Esophagus muscularis mucosa (tissue), 4 donors: Measurements from ENCODE around the gene TAGLN. TPM values are rescaled to one million over a fixed set of nuclear protein-coding genes. Genes with fewer than 3 reads are reported as not detected.
A peak's percentile ranks its signal among the peaks of the same experiment; 100 is the strongest.

ENCODE experiments used
- DNase-seq: peaks from one replicate; pipeline ENCODE4 v3.0.0-alpha.2; 2017; ENCODE audit errors: extremely low spot score
- H3K27ac ChIP-seq, 4 donors: fragments of 200-600 bp; sonication (generic); replicated peaks in 1 of 4; 1 replicate in 3 of 4; 2 replicates in 1 of 4; pipeline ENCODE4 v1.5.1; 2016 to 2019; ENCODE audit warnings: mild to moderate bottlenecking in 1 of 4
- H3K27me3 ChIP-seq, 4 donors: fragments of 200-600 bp; sonication (generic); one replicate each; pipeline versions ENCODE4 v1.5.1 to v1.6.0; 2016 to 2019
- H3K36me3 ChIP-seq, 4 donors: fragments of 200-600 bp; sonication (generic); one replicate each; pipeline ENCODE4 v1.5.1; 2016 to 2019
- H3K4me1 ChIP-seq, 4 donors: fragments of 200-600 bp; sonication (generic); one replicate each; pipeline ENCODE4 v1.5.1; 2016 to 2019
- H3K4me3 ChIP-seq, 4 donors: fragments of 200-600 bp; sonication (generic); 1 replicate in 2 of 4; 2 replicates in 2 of 4; pipeline ENCODE4 v1.5.1; 2016 to 2019; ENCODE audit warnings: mild to moderate bottlenecking in 4 of 4, moderate library complexity in 1 of 4
- H3K9me3 ChIP-seq, 4 donors: fragments of 200-600 bp; sonication (generic); 1 replicate in 3 of 4; 2 replicates in 1 of 4; pipeline ENCODE4 v1.5.1; 2016 to 2019
- CTCF ChIP-seq, 3 experiments: fragments of 200-600 bp in 2 of 3; fragments of 450-650 bp in 1 of 3; sonication (generic) in 2 of 3; IDR thresholded peaks; one replicate each; pipeline ENCODE4 v1.5.1; 2017 to 2019; ENCODE audit warnings: antibody characterized with exemption in 3 of 3, mild to moderate bottlenecking in 2 of 3, moderate library complexity in 1 of 3
- EP300 ChIP-seq: sonication (generic); formaldehyde crosslinking; IDR thresholded peaks from one replicate; pipeline ENCODE4 v1.6.1; 2017; ENCODE audit warnings: antibody characterized with exemption
- POLR2A ChIP-seq: fragments of 450-650 bp; IDR thresholded peaks from one replicate; pipeline ENCODE4 v1.6.1; 2017; ENCODE audit warnings: antibody characterized with exemption, moderate library complexity, mild to moderate bottlenecking, low read depth
- POLR2AphosphoS5 ChIP-seq, 2 donors: sonication (generic); formaldehyde crosslinking; IDR thresholded peaks; one replicate each; pipeline ENCODE4 v1.6.1; 2017; ENCODE audit warnings: antibody characterized with exemption in 2 of 2
- WGBS: methylation state at CpG from one replicate; pipeline ENCODE4 v1.1.5; 2018; 5-methylcytosine and 5-hydroxymethylcytosine counted together
- intact Hi-C: fragments of 100-400 bp; cut with DNase I; formaldehyde crosslinking; loops from one replicate; pipeline ENCODE4 v1.15.1; 2023
- total RNA-seq, 4 donors: library from RNA; depleted of rRNA; stranded (reverse); fragments of >200 nt; gene quantifications; one replicate each; pipeline versions ENCODE4 v1.1.0 to v1.2.1, GENCODE V29; 2016

Gene TAGLN
- total RNA-seq, 4 donors from 2014 or later, result 12,513 to 19,293 (median 14,679) TPM

GRCh38 chr11:117160826-117161225, 38.3 kb upstream of the TAGLN start:
- Histone ChIP-seq H3K27ac (no peak overlapping the region), H3K4me1 (peaks cover 3 to 41% (median 35%) of the 10 kb centered on the region in 4 donors), H3K4me3 (no peak overlapping the region), H3K9me3 (no peaks in the 10 kb centered on the region), H3K27me3 (no peaks in the 10 kb centered on the region), H3K36me3 (peaks cover 50 to 75% (median 57%) of the 10 kb centered on the region in 4 donors)
- no peak for DNase-seq
- TF ChIP-seq EP300 (no peak), POLR2A (no peak), POLR2AphosphoS5 (IDR thresholded peaks at IDR 0.05) (no peak), CTCF (IDR thresholded peaks at IDR 0.05) (no peak)
- 86% methylated on average over 2 of the region's 2 CpGs for WGBS
- intact Hi-C loops, result no loop called here

GRCh38 chr11:117166491-117166890, 32.7 kb upstream of the TAGLN start:
- Histone ChIP-seq H3K27ac (no peak overlapping the region), H3K27me3 (no peaks in the 10 kb centered on the region), H3K4me1 (peaks cover 3 to 26% (median 13%) of the 10 kb centered on the region in 4 donors), H3K36me3 (peaks cover 60 to 95% (median 84%) of the 10 kb centered on the region in 4 donors), H3K4me3 (no peak overlapping the region), H3K9me3 (no peaks in the 10 kb centered on the region)
- intact Hi-C loops, result no loop called here
- DNase-seq, result no peak
- 60% methylated on average over 1 of the region's 1 CpG for WGBS
- TF ChIP-seq POLR2AphosphoS5 (IDR thresholded peaks at IDR 0.05), result no peak
- TF ChIP-seq CTCF (IDR thresholded peaks at IDR 0.05), result no peak
- no peak for TF ChIP-seq EP300
- TF ChIP-seq POLR2A, result no peak

- peaks cover 32 to 68% (median 54%) of the 10 kb centered on the region in 4 donors for H3K36me3 ChIP-seq
- 85% methylated on average over 2 of the region's 2 CpGs for WGBS
- TF ChIP-seq POLR2A (no peak), EP300 (no peak), CTCF (IDR thresholded peaks at IDR 0.05) (no peak), POLR2AphosphoS5 (IDR thresholded peaks at IDR 0.05) (no peak)
- peaks cover 21 to 41% (median 22%) of the 10 kb centered on the region in 4 donors for H3K4me1 ChIP-seq
- H3K9me3 ChIP-seq, result no peaks in the 10 kb centered on the region
- no peak for DNase-seq
- no peak overlapping the region for H3K4me3 ChIP-seq
- H3K27me3 ChIP-seq, result no peaks in the 10 kb centered on the region
- intact Hi-C loops, result no loop called here
- H3K27ac ChIP-seq, result peak overlapping the region in 1 of 4 donors; percentile 26
These were observed 29.4 kb upstream of the TAGLN start for GRCh38 chr11:117169736-117170135.

GRCh38 chr11:117170210-117170609, 29.0 kb upstream of the TAGLN start:
- H3K27ac ChIP-seq, result no peak overlapping the region
- no peak for DNase-seq
- WGBS, result 79% methylated on average over 9 of the region's 9 CpGs
- H3K36me3 ChIP-seq, result peaks cover 27 to 64% (median 50%) of the 10 kb centered on the region in 4 donors
- H3K27me3 ChIP-seq, result no peaks in the 10 kb centered on the region
- H3K4me1 ChIP-seq, result peaks cover 21 to 41% (median 22%) of the 10 kb centered on the region in 4 donors
- H3K9me3 ChIP-seq, result no peaks in the 10 kb centered on the region
- TF ChIP-seq CTCF (IDR thresholded peaks at IDR 0.05) (no peak), EP300 (no peak), POLR2AphosphoS5 (IDR thresholded peaks at IDR 0.05) (no peak), POLR2A (no peak)
- H3K4me3 ChIP-seq, result no peak overlapping the region
- intact Hi-C loops, result no loop called here

GRCh38 chr11:117171007-117171403, 28.2 kb upstream of the TAGLN start:
- DNase-seq, result no peak
- intact Hi-C loops, result no loop called here
- Histone ChIP-seq H3K4me3 (no peak overlapping the region), H3K9me3 (no peaks in the 10 kb centered on the region), H3K27ac (peak overlapping the region in 1 of 4 donors; percentile 13), H3K4me1 (peaks cover 21 to 46% (median 23%) of the 10 kb centered on the region in 4 donors), H3K27me3 (no peaks in the 10 kb centered on the region), H3K36me3 (peaks cover 19 to 56% (median 42%) of the 10 kb centered on the region in 4 donors)
- WGBS, result 96% methylated on average over 2 of the region's 2 CpGs
- TF ChIP-seq EP300 (no peak), POLR2AphosphoS5 (IDR thresholded peaks at IDR 0.05) (no peak), CTCF (IDR thresholded peaks at IDR 0.05) (no peak), POLR2A (no peak)
